ENCODE data around the gene ABCG4. TPM values are rescaled to one million over a fixed set of nuclear protein-coding genes. Genes with fewer than 3 reads are reported as not detected.

Gene ABCG4
- total RNA-seq, 1 donor from 2014 or later: 1.2 TPM

GRCh38 chr11:119204066-119204465 lies 55.2 kb downstream of the ABCG4 start:
- DNase-seq (ENCODE audit: extremely low read depth, low read depth, low spot score): no peak

DNA sequence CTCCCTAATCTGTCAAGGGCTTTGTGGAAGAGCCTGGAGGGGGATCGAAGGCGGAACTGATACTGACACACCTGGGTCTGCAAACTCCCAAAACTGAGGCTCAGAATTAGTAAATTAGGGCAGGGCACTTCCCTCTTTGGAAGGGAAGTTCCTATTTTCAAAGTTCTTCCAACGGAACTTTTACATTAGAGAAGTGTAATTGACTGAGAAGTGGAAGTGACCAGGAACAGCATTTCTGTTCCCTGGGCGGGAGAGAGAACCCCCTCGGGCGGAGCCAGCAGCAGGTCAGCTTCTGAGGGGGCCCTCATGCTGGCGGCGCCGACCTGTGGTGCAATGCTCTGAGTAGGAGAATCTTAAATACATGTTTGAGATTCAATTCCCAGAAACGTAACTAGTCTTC lies 56.2 kb downstream of the ABCG4 start:
- DNase-seq (ENCODE audit: extremely low read depth, low read depth, low spot score): no peak

DNA sequence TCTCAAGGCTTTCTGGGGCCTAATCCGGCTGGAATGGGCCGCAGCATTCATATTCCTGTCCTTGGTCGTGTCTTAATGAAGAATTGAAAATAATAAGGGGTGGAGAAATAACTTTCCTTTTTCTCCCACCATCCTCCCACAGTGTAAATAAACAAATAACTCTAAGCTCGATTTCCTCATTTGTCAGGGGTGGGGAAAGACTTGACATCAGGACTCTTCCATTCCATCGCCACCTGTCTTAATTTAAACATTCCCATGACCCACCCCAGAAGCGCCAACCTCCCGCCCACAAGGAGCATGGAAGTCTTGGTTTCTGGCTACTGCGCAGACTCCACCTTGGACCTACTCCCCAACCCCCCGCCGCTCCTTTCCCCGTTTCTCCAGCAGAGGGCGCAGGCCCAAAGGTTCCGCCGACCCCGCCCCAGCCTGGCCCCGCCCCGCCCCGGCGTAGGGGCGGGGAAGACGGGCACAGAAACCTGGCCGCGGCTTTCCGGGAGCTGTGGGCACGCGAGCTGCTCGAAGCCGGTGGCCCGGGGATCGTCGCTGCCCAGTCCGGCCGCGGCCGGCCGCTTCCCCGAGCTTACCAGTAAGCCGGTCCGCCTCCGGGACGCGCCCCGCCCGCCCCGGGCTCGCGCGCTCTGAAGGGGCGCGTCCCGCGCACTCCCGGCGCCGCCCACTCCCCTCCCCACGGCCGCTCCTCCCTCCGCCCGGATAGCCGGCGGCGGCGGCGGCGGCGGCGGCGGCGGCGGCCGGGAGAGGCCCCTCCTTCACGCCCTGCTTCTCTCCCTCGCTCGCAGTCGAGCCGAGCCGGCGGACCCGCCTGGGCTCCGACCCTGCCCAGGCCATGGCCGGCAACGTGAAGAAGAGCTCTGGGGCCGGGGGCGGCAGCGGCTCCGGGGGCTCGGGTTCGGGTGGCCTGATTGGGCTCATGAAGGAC lies 57.0 kb downstream of the ABCG4 start, which contains the start of gene CBL:
CBL (plus strand) TSS at position 766 of the 937 bp plus-strand sequence; CDS start at position 845, 79 bp downstream.
- peak; percentile 58 for DNase-seq (ENCODE audit: extremely low read depth, low read depth, low spot score)

GRCh38 chr11:119206511-119207414 lies 57.9 kb downstream of the ABCG4 start:
- no peak for DNase-seq (ENCODE audit: extremely low read depth, low read depth, low spot score)

DNA sequence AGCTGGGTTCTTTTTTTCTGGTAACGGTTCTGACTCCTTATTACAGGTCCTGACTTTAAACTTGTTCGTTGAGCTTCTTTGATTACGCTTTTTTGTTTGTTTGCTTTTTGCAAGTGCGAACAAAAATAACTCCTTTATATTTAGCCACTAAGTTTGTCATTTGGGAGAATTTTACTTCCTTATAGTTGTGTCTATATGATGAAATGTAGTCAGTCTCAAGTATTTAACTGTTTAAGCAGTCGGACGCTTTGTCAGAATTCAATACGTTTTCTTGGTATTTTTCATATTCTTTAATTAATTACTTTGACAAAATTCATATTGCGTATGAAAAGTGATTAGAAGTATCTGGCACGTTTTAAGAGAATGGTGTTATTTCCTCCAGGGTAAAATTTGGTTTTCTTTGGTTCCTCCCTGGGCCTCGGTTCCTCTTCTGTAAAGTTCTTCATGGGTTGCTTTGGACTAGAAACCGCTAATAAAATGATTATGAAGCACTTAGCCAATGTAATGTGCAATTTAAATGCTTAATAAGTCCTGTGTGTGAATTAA lies 58.6 kb downstream of the ABCG4 start:
- DNase-seq (ENCODE audit: extremely low read depth, low read depth, low spot score): no peak

DNA sequence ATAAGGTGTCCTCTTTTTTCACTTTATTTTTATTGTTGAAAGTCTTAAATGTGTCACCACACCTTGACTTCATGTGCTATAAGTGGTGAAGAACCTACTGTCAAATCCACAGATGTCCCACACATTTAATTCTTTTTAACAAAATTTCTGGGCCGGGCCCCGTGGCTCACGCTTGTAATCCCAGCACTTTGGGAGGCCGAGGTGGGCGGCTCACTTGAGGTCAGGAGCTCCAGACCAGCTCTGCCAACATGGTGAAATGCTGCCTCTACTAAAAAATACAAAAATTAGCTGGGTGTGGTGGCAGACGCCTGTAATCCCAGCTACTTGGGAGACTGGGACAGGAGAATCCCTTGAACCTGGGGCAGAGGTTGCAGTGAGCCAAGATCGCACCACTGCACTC lies 60.3 kb downstream of the ABCG4 start:
- DNase-seq (ENCODE audit: extremely low read depth, low read depth, low spot score): no peak

DNA sequence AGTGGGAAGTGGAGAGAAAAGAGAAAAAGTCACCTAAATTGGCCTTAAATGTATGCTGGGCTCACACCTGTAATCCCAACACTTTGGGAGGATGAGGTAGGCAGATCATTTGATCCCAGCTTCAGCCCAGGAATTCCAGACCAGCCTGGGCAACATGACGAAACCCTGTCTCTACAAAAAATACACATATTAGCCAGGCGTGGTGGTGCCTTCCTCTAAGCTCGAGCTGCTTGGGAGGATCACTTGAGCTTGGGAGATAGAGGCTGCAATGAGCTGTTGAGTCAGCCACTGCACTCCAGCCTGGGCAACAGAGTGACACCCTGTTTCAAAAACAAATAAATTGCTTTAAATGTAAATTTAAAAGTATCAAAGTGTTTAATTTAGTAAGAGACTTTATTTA lies 61.2 kb downstream of the ABCG4 start:
- no peak for DNase-seq (ENCODE audit: extremely low read depth, low read depth, low spot score)

Other genes starting within 250 kb of the ABCG4 start
- 30.8 and 39.1 TPM in 2 replicates for gene BCL9L, start 223.1 kb upstream of the ABCG4 start, total RNA-seq
- not detected in 2 replicates for gene UPK2, start 192.8 kb upstream of the ABCG4 start, total RNA-seq
- gene FOXR1, start 177.3 kb upstream of the ABCG4 start, total RNA-seq: not detected in 2 replicates
- 6.4 and 16.6 TPM in 2 replicates for gene CENATAC, start 150.9 kb upstream of the ABCG4 start, total RNA-seq
- 1,518 and 2,158 TPM in 2 replicates for gene RPS25, start 130.7 kb upstream of the ABCG4 start, total RNA-seq
- 76.3 and 91.1 TPM in 2 replicates for gene TRAPPC4, start 130.3 kb upstream of the ABCG4 start, total RNA-seq
- gene SLC37A4, start 118.2 kb upstream of the ABCG4 start, total RNA-seq: 19.0 and 23.0 TPM in 2 replicates
- 144 and 195 TPM in 2 replicates for gene HYOU1, start 91.8 kb upstream of the ABCG4 start, total RNA-seq
- gene VPS11, start 81.2 kb upstream of the ABCG4 start, total RNA-seq: 36.9 and 40.3 TPM in 2 replicates
- 8.6 and 10.1 TPM in 2 replicates for gene HMBS, start 64.2 kb upstream of the ABCG4 start, total RNA-seq
- 18.6 and 45.5 TPM in 2 replicates for gene DPAGT1, start 47.2 kb upstream of the ABCG4 start, total RNA-seq
- 8.9 and 13.2 TPM in 2 replicates for gene C2CD2L, start 41.7 kb upstream of the ABCG4 start, total RNA-seq
- 13.0 and 17.3 TPM in 2 replicates for gene HINFP, start 27.5 kb upstream of the ABCG4 start, total RNA-seq
- 21.6 and 23.3 TPM in 2 replicates for gene NLRX1, start 19.7 kb downstream of the ABCG4 start, total RNA-seq
- gene NHERF4, start 36.4 kb downstream of the ABCG4 start, total RNA-seq: not detected in 2 replicates
- gene CBL, start 57.3 kb downstream of the ABCG4 start, total RNA-seq: 30.6 and 38.7 TPM in 2 replicates
- 5,782 and 6,347 TPM in 2 replicates for gene MCAM, start 168.1 kb downstream of the ABCG4 start, total RNA-seq
- gene RNF26, start 185.5 kb downstream of the ABCG4 start, total RNA-seq: 14.4 and 19.4 TPM in 2 replicates
- 113 and 153 TPM in 2 replicates for gene C1QTNF5, start 191.8 kb downstream of the ABCG4 start, total RNA-seq
- gene MFRP, start 197.7 kb downstream of the ABCG4 start, total RNA-seq: 0.35 and 0.39 TPM in 2 replicates
- 0.41 TPM in 1 of 2 replicates, not detected in the other for gene USP2, start 232.6 kb downstream of the ABCG4 start, total RNA-seq